HepG2 (cell line): Measurements from ENCODE around the gene DIS3L2. TPM values are rescaled to one million over a fixed set of nuclear protein-coding genes. Genes with fewer than 3 reads are reported as not detected.

Source experiments
- AHR ChIP-seq: IDR thresholded peaks from 2 replicates; pipeline ENCODE4 v1.6.1; 2018; ENCODE audit warnings: missing genetic modification reagents, missing compliant biosample characterization
- ARNT ChIP-seq: fragments of 450-650 bp; IDR thresholded peaks from 2 replicates; pipeline ENCODE4 v1.6.1; 2017
- CEBPG ChIP-seq: IDR thresholded peaks from 2 replicates; pipeline ENCODE4 v1.6.1; 2016
- CTCF ChIP-seq: sonication (generic); formaldehyde crosslinking; IDR thresholded peaks from 2 replicates; pipeline ENCODE4 v1.5.0; 2020; ENCODE audit warnings: mild to moderate bottlenecking, missing genetic modification reagents, moderate library complexity
- FOXC1 ChIP-seq: sonication (generic); formaldehyde crosslinking; IDR thresholded peaks from 2 replicates; pipeline ENCODE4 v1.8.0; 2022; ENCODE audit warnings: mild to moderate bottlenecking, missing genetic modification reagents, borderline replicate concordance
- HNRNPK ChIP-seq: fragments of 200-400 bp; formaldehyde crosslinking; IDR thresholded peaks from 2 replicates; pipeline ENCODE4 v1.6.1; 2018; ENCODE audit warnings: low read length, low read depth, moderate library complexity, mild to moderate bottlenecking; ENCODE audit not compliant: poor library complexity, severe bottlenecking
- KMT2B ChIP-seq: IDR thresholded peaks from 2 replicates; pipeline ENCODE4 v1.6.1; 2016; ENCODE audit warnings: missing genetic modification reagents, missing compliant biosample characterization
- MIER3 ChIP-seq: IDR thresholded peaks from 2 replicates; pipeline ENCODE4 v1.6.1; 2016; ENCODE audit warnings: missing compliant biosample characterization, borderline replicate concordance
- POLR2AphosphoS2 ChIP-seq: IDR thresholded peaks from 2 replicates; pipeline ENCODE4 v1.6.1; 2011; ENCODE audit warnings: low read depth, low read length, improper control_type of control experiment
- RELA ChIP-seq: sonication (generic); formaldehyde crosslinking; IDR thresholded peaks from 2 replicates; pipeline ENCODE4 v1.4.0; 2020; ENCODE audit warnings: missing genetic modification reagents
- SCMH1 ChIP-seq: sonication (generic); formaldehyde crosslinking; IDR thresholded peaks from 2 replicates; pipeline ENCODE4 v1.9.0; 2021; ENCODE audit warnings: missing genetic modification reagents, mild to moderate bottlenecking, borderline replicate concordance
- ZBTB3 ChIP-seq: sonication (generic); formaldehyde crosslinking; IDR thresholded peaks from 2 replicates; pipeline ENCODE4 v1.4.0; 2020; ENCODE audit warnings: low read depth, mild to moderate bottlenecking, moderate library complexity, missing genetic modification reagents, borderline replicate concordance
- ZFP91 ChIP-seq: sonication (generic); formaldehyde crosslinking; IDR thresholded peaks from 2 replicates; pipeline ENCODE4 v1.9.0; 2022; ENCODE audit warnings: missing genetic modification reagents, mild to moderate bottlenecking, borderline replicate concordance
- ZNF275 ChIP-seq: sonication (generic); formaldehyde crosslinking; IDR thresholded peaks from 2 replicates; pipeline ENCODE4 v1.8.0; 2022; ENCODE audit warnings: missing genetic modification reagents, mild to moderate bottlenecking, inconsistent platforms, borderline replicate concordance
- ZNF30 ChIP-seq: sonication (generic); formaldehyde crosslinking; IDR thresholded peaks from 2 replicates; pipeline ENCODE4 v1.5.0; 2020; ENCODE audit warnings: mild to moderate bottlenecking, missing genetic modification reagents
- ZNF326 ChIP-seq: sonication (generic); formaldehyde crosslinking; IDR thresholded peaks from 2 replicates; pipeline ENCODE4 v1.4.0; 2020; ENCODE audit warnings: missing genetic modification reagents, borderline replicate concordance
- ZNF782 ChIP-seq: sonication (generic); formaldehyde crosslinking; IDR thresholded peaks from 2 replicates; pipeline ENCODE4 v1.4.0; 2020; ENCODE audit warnings: missing genetic modification reagents, mild to moderate bottlenecking, borderline replicate concordance
- ZNF891 ChIP-seq: sonication (generic); formaldehyde crosslinking; IDR thresholded peaks from 2 replicates; pipeline ENCODE4 v1.5.0; 2020; ENCODE audit warnings: mild to moderate bottlenecking, missing genetic modification reagents
- polyA plus RNA-seq, 8 experiments: library from polyadenylated mRNA; depleted of rRNA in 3 of 8; stranded (reverse) in 7 of 8; unstranded in 1 of 8; fragments of >200 nt; fragmentation: Illumina TruSeq in 4 of 8; extraction: Trizol in 4 of 8; gene quantifications; 2 replicates each; pipeline versions ENCODE4 v1.2.1 to v1.2.3, GENCODE V29; 2011 to 2016; ENCODE audit warnings: low read depth in 4 of 8, missing spikeins in 1 of 8, mixed read lengths in 1 of 8; ENCODE audit not compliant: insufficient read depth in 1 of 8
- total RNA-seq, 5 experiments: library from RNA; depleted of rRNA; stranded (reverse); fragments of >200 nt; fragmentation: Illumina TruSeq; extraction: Trizol; gene quantifications; 2 replicates each; pipeline ENCODE4 v1.2.3, GENCODE V29; 2016; ENCODE audit warnings: low read depth in 1 of 5
- TF ChIP-seq, protein P1 (sequence below): sonication (generic); formaldehyde crosslinking; conservative IDR thresholded peaks from 2 replicates; pipeline ENCODE4 v1.8.1; 2023; ENCODE audit warnings: missing genetic modification reagents
- TF ChIP-seq, protein P2 (sequence below): sonication (generic); formaldehyde crosslinking; IDR thresholded peaks from 2 replicates; pipeline ENCODE4 v1.9.0; 2021; ENCODE audit warnings: missing genetic modification reagents, mild to moderate bottlenecking, borderline replicate concordance

The DIS3L2 gene
- total and polyA plus RNA-seq, 2 of the 13 experiments (the other 11 are each of a cell fraction or from before 2014, with no cell fraction given): 7.0 to 23.9 TPM

GRCh38 chr2:231961349-231962166 is at the start of gene DIS3L2 (continued):
- TF ChIP-seq AHR (CRISPR knock-in tag) (no peak), ZNF782 (peak; percentile 98; the same call in 1 of the 2 replicates), HNRNPK (peak; percentile 86), SCMH1 (CRISPR knock-in tag) (no peak), ZBTB3 (no peak), ZNF275 (CRISPR knock-in tag) (peak; percentile 92; the same call in 1 of the 2 replicates), CEBPG (0 out of 2 replicates have a peak, but pooled peaks have one; percentile 19), KMT2B (CRISPR knock-in tag) (peak; percentile 100), ARNT (no peak), ZNF30 (peak; percentile 90), RELA (CRISPR knock-in tag) (no peak), FOXC1 (CRISPR knock-in tag) (peak; percentile 95; the same call in 1 of the 2 replicates), ZFP91 (peak; percentile 98), POLR2AphosphoS2 (no peak), ZNF891 (CRISPR knock-in tag) (no peak; the same call in none of the 2 replicates), CTCF (CRISPR knock-in tag) (peak; percentile 33), ZNF326 (no peak), MIER3 (CRISPR knock-in tag) (no peak; the same call in 1 of the 2 replicates)
- TF ChIP-seq, protein P1, sequence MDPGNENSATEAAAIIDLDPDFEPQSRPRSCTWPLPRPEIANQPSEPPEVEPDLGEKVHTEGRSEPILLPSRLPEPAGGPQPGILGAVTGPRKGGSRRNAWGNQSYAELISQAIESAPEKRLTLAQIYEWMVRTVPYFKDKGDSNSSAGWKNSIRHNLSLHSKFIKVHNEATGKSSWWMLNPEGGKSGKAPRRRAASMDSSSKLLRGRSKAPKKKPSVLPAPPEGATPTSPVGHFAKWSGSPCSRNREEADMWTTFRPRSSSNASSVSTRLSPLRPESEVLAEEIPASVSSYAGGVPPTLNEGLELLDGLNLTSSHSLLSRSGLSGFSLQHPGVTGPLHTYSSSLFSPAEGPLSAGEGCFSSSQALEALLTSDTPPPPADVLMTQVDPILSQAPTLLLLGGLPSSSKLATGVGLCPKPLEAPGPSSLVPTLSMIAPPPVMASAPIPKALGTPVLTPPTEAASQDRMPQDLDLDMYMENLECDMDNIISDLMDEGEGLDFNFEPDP (CRISPR knock-in tag): peak; percentile 96; the same call in 1 of the 2 replicates
- TF ChIP-seq, protein P2, sequence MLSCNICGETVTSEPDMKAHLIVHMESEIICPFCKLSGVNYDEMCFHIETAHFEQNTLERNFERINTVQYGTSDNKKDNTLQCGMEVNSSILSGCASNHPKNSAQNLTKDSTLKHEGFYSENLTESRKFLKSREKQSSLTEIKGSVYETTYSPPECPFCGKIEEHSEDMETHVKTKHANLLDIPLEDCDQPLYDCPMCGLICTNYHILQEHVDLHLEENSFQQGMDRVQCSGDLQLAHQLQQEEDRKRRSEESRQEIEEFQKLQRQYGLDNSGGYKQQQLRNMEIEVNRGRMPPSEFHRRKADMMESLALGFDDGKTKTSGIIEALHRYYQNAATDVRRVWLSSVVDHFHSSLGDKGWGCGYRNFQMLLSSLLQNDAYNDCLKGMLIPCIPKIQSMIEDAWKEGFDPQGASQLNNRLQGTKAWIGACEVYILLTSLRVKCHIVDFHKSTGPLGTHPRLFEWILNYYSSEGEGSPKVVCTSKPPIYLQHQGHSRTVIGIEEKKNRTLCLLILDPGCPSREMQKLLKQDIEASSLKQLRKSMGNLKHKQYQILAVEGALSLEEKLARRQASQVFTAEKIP (CRISPR knock-in tag): no peak
